Loucy (cell line): ENCODE results near the gene PDGFA.

Source experiments
- H2AFZ ChIP-seq: fragments of 200-600 bp; sonication (generic); 2 replicates; pipeline ENCODE4 v1.6.0; 2016; ENCODE audit warnings: antibody characterized with exemption, mild to moderate bottlenecking, low read length, moderate library complexity
- H3F3A ChIP-seq: fragments of 200-600 bp; 2 replicates; pipeline ENCODE4 v1.6.0; 2016; ENCODE audit warnings: antibody characterized with exemption, low read depth, mild to moderate bottlenecking
- H3K27me3 ChIP-seq: fragments of 200-600 bp; sonication (generic); 2 replicates; pipeline ENCODE4 v1.6.1; 2014; ENCODE audit warnings: low read length, mild to moderate bottlenecking; ENCODE audit not compliant: insufficient read depth, poor library complexity, severe bottlenecking
- H3K36me3 ChIP-seq: fragments of 200-600 bp; sonication (generic); 2 replicates; pipeline ENCODE4 v1.6.1; 2016; ENCODE audit warnings: low read length; ENCODE audit not compliant: insufficient read depth
- H3K4me1 ChIP-seq: fragments of 200-600 bp; sonication (generic); 2 replicates; pipeline ENCODE4 v1.5.1; 2014; ENCODE audit warnings: low read length, mild to moderate bottlenecking; ENCODE audit not compliant: insufficient read depth, poor library complexity, severe bottlenecking
- H3K4me2 ChIP-seq: fragments of 200-600 bp; sonication (generic); 2 replicates; pipeline ENCODE4 v1.6.0; 2014; ENCODE audit warnings: antibody characterized with exemption, low read length, low read depth, mild to moderate bottlenecking; ENCODE audit not compliant: poor library complexity, severe bottlenecking
- H3K4me3 ChIP-seq: fragments of 200-600 bp; sonication (generic); 2 replicates; pipeline ENCODE4 v1.5.1; 2014; ENCODE audit warnings: low read length, mild to moderate bottlenecking, mixed read lengths; ENCODE audit not compliant: poor library complexity, severe bottlenecking
- H3K79me2 ChIP-seq: fragments of 200-600 bp; sonication (generic); 2 replicates; pipeline ENCODE4 v1.6.1; 2014; ENCODE audit warnings: low read length; ENCODE audit not compliant: insufficient read depth
- H3K9ac ChIP-seq: fragments of 200-600 bp; sonication (generic); 2 replicates; pipeline ENCODE4 v1.6.0; 2014; ENCODE audit warnings: mild to moderate bottlenecking, low read depth, low read length, moderate library complexity; ENCODE audit not compliant: poor library complexity, severe bottlenecking
- H3K9me2 ChIP-seq: fragments of 200-600 bp; sonication (generic); replicated peaks from 2 replicates; pipeline ENCODE4 v1.6.1; 2016; ENCODE audit warnings: low read depth, low read length, mixed read lengths
- H3K9me3 ChIP-seq: fragments of 200-600 bp; sonication (generic); 2 replicates; pipeline ENCODE4 v1.6.1; 2014; ENCODE audit warnings: mild to moderate bottlenecking, antibody characterized with exemption, low read length, low read depth; ENCODE audit not compliant: insufficient read depth
- H4K20me1 ChIP-seq: fragments of 200-600 bp; sonication (generic); 2 replicates; pipeline ENCODE4 v1.6.0; 2014; ENCODE audit warnings: antibody characterized with exemption, low read length, mild to moderate bottlenecking; ENCODE audit not compliant: insufficient read depth, poor library complexity, severe bottlenecking
- CTCF ChIP-seq: fragments of 200-600 bp; sonication (generic); conservative IDR thresholded peaks from 2 replicates; pipeline ENCODE4 v1.5.1; 2014; ENCODE audit warnings: mild to moderate bottlenecking, antibody characterized with exemption, low read length
- EZH2phosphoT487 ChIP-seq: fragments of 200-600 bp; IDR thresholded peaks from 2 replicates; pipeline ENCODE4 v1.6.1; 2018; ENCODE audit warnings: antibody characterized with exemption, mild to moderate bottlenecking, moderate library complexity, borderline replicate concordance

The PDGFA gene

GRCh38 chr7:562789-563628, 43.4 kb upstream of the PDGFA start:
- Histone ChIP-seq H3F3A (no peaks in the 10 kb centered on the region), H3K27me3 (no peaks in the 10 kb centered on the region), H4K20me1 (no peaks in the 10 kb centered on the region), H3K9me2 (no peaks in the 10 kb centered on the region), H3K4me3 (no peak overlapping the region), H2AFZ (no peak overlapping the region), H3K9ac (no peak overlapping the region), H3K9me3 (peaks cover 6% of the 10 kb centered on the region; the same call in 1 of the 2 replicates), H3K36me3 (no peaks in the 10 kb centered on the region), H3K79me2 (no peaks in the 10 kb centered on the region), H3K4me1 (no peaks in the 10 kb centered on the region), H3K4me2 (no peak overlapping the region)
- TF ChIP-seq CTCF, result no peak
- TF ChIP-seq EZH2phosphoT487, result no peak

- Histone ChIP-seq H3K9ac (no peak overlapping the region), H3K4me3 (no peak overlapping the region), H2AFZ (no peak overlapping the region), H4K20me1 (no peaks in the 10 kb centered on the region), H3F3A (no peaks in the 10 kb centered on the region), H3K4me1 (no peaks in the 10 kb centered on the region), H3K36me3 (no peaks in the 10 kb centered on the region), H3K27me3 (no peaks in the 10 kb centered on the region), H3K4me2 (no peak overlapping the region), H3K79me2 (no peaks in the 10 kb centered on the region), H3K9me3 (peaks cover 4% of the 10 kb centered on the region; the same call in 1 of the 2 replicates), H3K9me2 (no peaks in the 10 kb centered on the region)
- no peak for TF ChIP-seq CTCF
Observed at GRCh38 chr7:562374-562675, 42.7 kb upstream of the PDGFA start.

GRCh38 chr7:561631-562373, 42.2 kb upstream of the PDGFA start:
- H3K9ac ChIP-seq, result no peak overlapping the region
- H3K4me1 ChIP-seq, result no peaks in the 10 kb centered on the region
- H3K9me3 ChIP-seq, result peaks cover 4% of the 10 kb centered on the region; the same call in 1 of the 2 replicates
- H4K20me1 ChIP-seq, result no peaks in the 10 kb centered on the region
- no peaks in the 10 kb centered on the region for H3K36me3 ChIP-seq
- no peak overlapping the region for H3K4me3 ChIP-seq
- H2AFZ ChIP-seq, result no peak overlapping the region
- H3K79me2 ChIP-seq, result no peaks in the 10 kb centered on the region
- H3K27me3 ChIP-seq, result no peaks in the 10 kb centered on the region
- no peaks in the 10 kb centered on the region for H3F3A ChIP-seq
- no peaks in the 10 kb centered on the region for H3K9me2 ChIP-seq
- no peak for TF ChIP-seq CTCF
- no peak for TF ChIP-seq EZH2phosphoT487
- H3K4me2 ChIP-seq, result no peak overlapping the region
